Measurements from ENCODE around the gene FOXK1.

Gene FOXK1

GRCh38 chr7:4806983-4807597 is 125.0 kb downstream of the FOXK1 start:
- no peak overlapping the region for H3K27ac ChIP-seq (ENCODE audit: extremely low read depth, low read depth, low read length)
- no peak for TF ChIP-seq ZIC2 (tag by site-specific recombination; IDR thresholded peaks at IDR 0.05)
- TF ChIP-seq ZBTB1 (tag by site-specific recombination; IDR thresholded peaks at IDR 0.05): no peak
- TF ChIP-seq ZBTB20 (tag by site-specific recombination; IDR thresholded peaks at IDR 0.05): no peak
- no peak for TF ChIP-seq ZNF558 (tag by site-specific recombination; IDR thresholded peaks at IDR 0.05)
- TF ChIP-seq ZNF433 (tag by site-specific recombination; IDR thresholded peaks at IDR 0.05; ENCODE audit: low read depth): no peak
- no peak for TF ChIP-seq ZNF704 (tag by site-specific recombination; IDR thresholded peaks at IDR 0.05)
- no peak for TF ChIP-seq ZNF302 (tag by site-specific recombination; IDR thresholded peaks at IDR 0.05; ENCODE audit: low read depth)
- TF ChIP-seq ZNF223 (tag by site-specific recombination; IDR thresholded peaks at IDR 0.05): no peak
- TF ChIP-seq GLIS2 (tag by site-specific recombination; IDR thresholded peaks at IDR 0.05): no peak
- TF ChIP-seq REPIN1 (tag by site-specific recombination; IDR thresholded peaks at IDR 0.05; ENCODE audit: low read depth): no peak
- no peak for TF ChIP-seq ZSCAN16 (tag by site-specific recombination; IDR thresholded peaks at IDR 0.05)
- TF ChIP-seq ZNF473 (tag by site-specific recombination; IDR thresholded peaks at IDR 0.05): no peak
- TF ChIP-seq ZBTB17 (tag by site-specific recombination; IDR thresholded peaks at IDR 0.05): no peak
- TF ChIP-seq REST (tag by site-specific recombination; IDR thresholded peaks at IDR 0.05): no peak
- TF ChIP-seq ZNF792 (tag by site-specific recombination; IDR thresholded peaks at IDR 0.05): no peak
- H3K9me3 ChIP-seq (ENCODE audit: control insufficient read depth, insufficient read depth, low read depth, low read length): no peaks in the 10 kb centered on the region
- H3K36me3 ChIP-seq (ENCODE audit: control insufficient read depth in 2 of 2, insufficient read depth in 1 of 2, low read length in 2 of 2): no peaks in the 10 kb centered on the region; a peak in 1 of 3 replicates
- H3K4me3 ChIP-seq (ENCODE audit: low read depth, low read length): no peak overlapping the region
- ChIA-PET CTCF (interaction anchor here (0.5 to 0.9 kb wide), 3 partner anchors 8 to 16 kb away, joined by 4 to 5 read pairs (median 4); no protein-coding TSS in a partner anchor), POLR2A (no interaction called here)
- H3K4me1 ChIP-seq (ENCODE audit: control insufficient read depth, insufficient read depth, low read length): no peaks in the 10 kb centered on the region

GRCh38 chr7:4807598-4808016 is 125.5 kb downstream of the FOXK1 start:
- Histone ChIP-seq H3K4me1 (ENCODE audit: control insufficient read depth, insufficient read depth, low read length) (no peaks in the 10 kb centered on the region), H3K9me3 (ENCODE audit: control insufficient read depth, insufficient read depth, low read depth, low read length) (no peaks in the 10 kb centered on the region), H3K36me3 (ENCODE audit: control insufficient read depth in 2 of 2, insufficient read depth in 1 of 2, low read length in 2 of 2) (no peaks in the 10 kb centered on the region; a peak in 1 of 3 replicates), H3K27ac (ENCODE audit: extremely low read depth, low read depth, low read length) (no peak overlapping the region), H3K4me3 (ENCODE audit: low read depth, low read length) (no peak overlapping the region)
- 0 out of 2 replicates have a peak, but pooled peaks have one; percentile 39 for TF ChIP-seq ZNF169 (tag by site-specific recombination; IDR thresholded peaks at IDR 0.05)
- TF ChIP-seq ZFP69B (tag by site-specific recombination; IDR thresholded peaks at IDR 0.05): no peak
- no peak for TF ChIP-seq ZNF521 (tag by site-specific recombination; IDR thresholded peaks at IDR 0.05)
- peak; percentile 63; the same call in 1 of the 2 replicates for TF ChIP-seq KLF17 (tag by site-specific recombination; IDR thresholded peaks at IDR 0.05)
- TF ChIP-seq ZNF23 (tag by site-specific recombination; IDR thresholded peaks at IDR 0.05; ENCODE audit: borderline replicate concordance): no peak
- peak; percentile 68; the same call in 1 of the 2 replicates for TF ChIP-seq WT1 (tag by site-specific recombination; IDR thresholded peaks at IDR 0.05)
- ChIA-PET CTCF (no interaction called here), POLR2A (no interaction called here)
